ENCODE measurements around the gene RMND5A. TPM values are rescaled to one million over a fixed set of nuclear protein-coding genes. Genes with fewer than 3 reads are reported as not detected.
"Not testable (repeated sequence)": the region's sequence is repeated elsewhere in the genome, so short reads cannot be mapped to it uniquely, and the experiment has no call there.

The RMND5A gene
- polyA plus RNA-seq, 1 donor from 2014 or later: 8.2 TPM

- Mint-ChIP-seq H3K27ac (no peak overlapping the region), H3K4me3 (no peak overlapping the region), H3K4me1 (peaks cover 0 to 3% (median 0%) of the 10 kb centered on the region in 3 donors), H3K9me3 (peaks cover 0 to 3% (median 2%) of the 10 kb centered on the region in 3 donors), H3K27me3 (no peaks in the 10 kb centered on the region), H3K36me3 (peaks cover 3% of the 10 kb centered on the region)
These were observed 19.4 kb upstream of the RMND5A start for GRCh38 chr2:86700690-86701089.

GRCh38 chr2:86703704-86704361 lies 16.3 kb upstream of the RMND5A start:
- no peaks in the 10 kb centered on the region for H3K27me3 Mint-ChIP-seq
- no peaks in the 10 kb centered on the region for H3K36me3 Mint-ChIP-seq
- H3K9me3 Mint-ChIP-seq: peaks cover 0 to 4% (median 3%) of the 10 kb centered on the region in 3 donors
- no peak overlapping the region for H3K4me3 Mint-ChIP-seq
- H3K4me1 Mint-ChIP-seq: no peaks in the 10 kb centered on the region
- H3K27ac Mint-ChIP-seq: peak overlapping the region in 1 of 3 donors; percentile 53

DNA sequence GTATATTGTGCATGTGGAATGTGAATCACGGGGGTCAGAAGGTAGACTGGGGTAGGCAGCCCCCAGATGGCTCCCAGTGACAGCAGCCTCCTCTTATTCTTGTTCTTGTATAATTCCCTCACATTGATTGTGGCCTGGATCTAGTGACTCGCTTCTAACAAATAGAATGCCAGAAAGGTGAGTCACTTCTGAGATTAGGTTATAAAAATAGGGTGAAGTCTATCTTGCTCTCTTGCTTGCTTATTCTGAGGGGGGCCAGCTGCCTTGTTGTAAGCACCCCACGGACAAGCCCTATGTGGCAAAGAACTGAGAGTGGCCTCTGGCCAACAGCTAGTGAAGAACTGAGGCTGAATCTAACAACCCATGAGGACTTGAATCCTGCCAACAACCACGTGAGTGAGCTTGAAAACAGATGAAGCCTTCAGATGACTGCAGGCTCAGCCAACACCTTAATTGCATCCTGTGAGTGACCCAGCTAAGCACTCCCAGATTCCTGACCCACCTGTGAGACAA lies 15.6 kb upstream of the RMND5A start:
- Mint-ChIP-seq H3K4me3 (no peak overlapping the region), H3K27me3 (no peaks in the 10 kb centered on the region), H3K4me1 (no peaks in the 10 kb centered on the region), H3K9me3 (peaks cover 0 to 4% (median 3%) of the 10 kb centered on the region in 3 donors), H3K27ac (no peak overlapping the region), H3K36me3 (no peaks in the 10 kb centered on the region)

- H3K4me3 Mint-ChIP-seq: no peak overlapping the region
- peaks cover 0 to 4% (median 3%) of the 10 kb centered on the region in 3 donors for H3K9me3 Mint-ChIP-seq
- H3K27me3 Mint-ChIP-seq: no peaks in the 10 kb centered on the region
- H3K27ac Mint-ChIP-seq: no peak overlapping the region
- H3K4me1 Mint-ChIP-seq: no peaks in the 10 kb centered on the region
- no peaks in the 10 kb centered on the region for H3K36me3 Mint-ChIP-seq
These were observed 13.9 kb upstream of the RMND5A start for GRCh38 chr2:86706220-86706619.

- no peak overlapping the region for H3K27ac Mint-ChIP-seq
- H3K4me1 Mint-ChIP-seq: no peaks in the 10 kb centered on the region
- no peaks in the 10 kb centered on the region for H3K27me3 Mint-ChIP-seq
- H3K36me3 Mint-ChIP-seq: no peaks in the 10 kb centered on the region
- H3K9me3 Mint-ChIP-seq: peaks cover 0 to 4% (median 3%) of the 10 kb centered on the region in 3 donors
- no peak overlapping the region for H3K4me3 Mint-ChIP-seq
These were observed 13.2 kb upstream of the RMND5A start for GRCh38 chr2:86706935-86707334.

GRCh38 chr2:86708126-86708525 lies 12.0 kb upstream of the RMND5A start:
- not testable (repeated sequence) for H3K4me1 Mint-ChIP-seq, H3K9me3 Mint-ChIP-seq, H3K36me3 Mint-ChIP-seq, H3K4me3 Mint-ChIP-seq, H3K27me3 Mint-ChIP-seq, H3K27ac Mint-ChIP-seq

DNA sequence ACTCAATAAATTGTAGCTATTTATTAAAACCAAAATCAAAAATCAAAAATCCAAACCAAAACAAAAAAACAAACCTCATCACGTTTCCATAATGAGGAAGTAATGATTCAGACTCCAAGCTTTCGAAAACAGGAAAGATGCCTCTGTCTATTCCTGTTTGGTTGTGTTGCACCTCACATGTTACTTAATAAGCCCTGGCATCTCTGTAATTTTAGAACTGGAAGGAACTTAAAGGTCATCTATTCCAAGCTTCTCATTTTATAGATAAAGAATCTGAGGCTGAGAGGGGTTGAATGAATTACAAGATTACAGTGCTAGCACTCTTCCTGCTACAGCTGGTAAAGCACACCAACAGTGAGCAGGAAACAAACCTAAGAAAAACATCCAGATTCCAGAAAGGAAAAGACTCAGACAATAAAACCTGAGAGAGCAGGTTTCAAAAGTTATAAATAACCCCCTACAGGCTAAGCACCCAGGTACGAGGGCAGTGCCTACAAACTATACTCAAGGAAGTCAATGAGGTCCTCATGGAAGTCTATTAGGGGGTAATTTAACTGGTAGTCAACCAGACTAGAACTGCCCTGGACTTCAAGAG lies 5.4 kb upstream of the RMND5A start:
- H3K27me3 Mint-ChIP-seq, H3K4me3 Mint-ChIP-seq, H3K27ac Mint-ChIP-seq, H3K36me3 Mint-ChIP-seq, H3K9me3 Mint-ChIP-seq, H3K4me1 Mint-ChIP-seq: not testable (repeated sequence)

GRCh38 chr2:86719263-86719636 lies 841 bp upstream of the RMND5A start:
- Mint-ChIP-seq H3K4me3 (peak overlapping the region in 2 of 4 donors; percentile 82 to 84), H3K27ac (peak overlapping the region in 1 of 3 donors; percentile 88)
- H3K27me3 Mint-ChIP-seq, H3K9me3 Mint-ChIP-seq, H3K4me1 Mint-ChIP-seq, H3K36me3 Mint-ChIP-seq: not testable (repeated sequence)

DNA sequence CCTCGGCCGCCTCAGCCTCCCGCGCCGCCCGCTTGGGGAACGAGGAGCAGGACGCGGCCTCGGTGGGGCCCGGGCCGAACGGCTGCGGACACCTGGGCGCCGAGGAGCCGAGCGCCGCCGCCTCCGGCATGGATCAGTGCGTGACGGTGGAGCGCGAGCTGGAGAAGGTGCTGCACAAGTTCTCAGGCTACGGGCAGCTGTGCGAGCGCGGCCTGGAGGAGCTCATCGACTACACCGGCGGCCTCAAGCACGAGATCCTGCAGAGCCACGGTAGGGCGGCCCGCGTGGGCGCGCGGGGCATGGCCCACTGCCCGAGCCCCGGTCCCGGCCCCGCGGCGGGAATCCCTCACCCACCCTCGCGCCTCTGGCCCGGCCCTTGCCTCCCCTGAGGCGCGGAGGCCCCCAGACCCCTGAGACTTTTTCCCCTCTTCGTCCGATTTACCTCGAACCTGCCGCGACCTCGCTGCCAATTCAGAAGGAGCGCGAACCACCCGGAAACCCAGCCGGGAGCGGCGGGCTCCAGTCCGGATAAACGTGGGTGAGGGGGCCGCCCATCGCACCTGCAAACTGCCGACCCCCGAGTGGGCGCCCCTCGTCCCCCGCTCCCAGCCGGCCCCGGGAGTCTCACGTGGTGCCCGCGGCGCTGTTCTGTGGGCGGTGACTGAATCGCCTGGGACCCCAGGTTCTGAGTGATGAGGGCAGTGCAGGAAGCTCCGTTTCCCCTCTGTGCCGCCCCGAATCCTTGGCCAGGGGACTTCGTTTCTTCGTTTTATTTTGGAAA lies 639 bp downstream of the RMND5A start:
- not testable (repeated sequence) for H3K4me1 Mint-ChIP-seq, H3K27me3 Mint-ChIP-seq, H3K9me3 Mint-ChIP-seq, H3K36me3 Mint-ChIP-seq
- peak overlapping the region; percentile 82 to 92 (median 86) for H3K4me3 Mint-ChIP-seq
- H3K27ac Mint-ChIP-seq: peak overlapping the region; percentile 62 to 80 (median 80)

GRCh38 chr2:86725706-86726105 lies 5.6 kb downstream of the RMND5A start:
- H3K36me3 Mint-ChIP-seq, H3K9me3 Mint-ChIP-seq, H3K27me3 Mint-ChIP-seq, H3K27ac Mint-ChIP-seq, H3K4me1 Mint-ChIP-seq, H3K4me3 Mint-ChIP-seq: not testable (repeated sequence)

- not testable (repeated sequence) for H3K27me3 Mint-ChIP-seq, H3K27ac Mint-ChIP-seq
- H3K4me3 Mint-ChIP-seq: peak overlapping the region in 1 of 4 donors; percentile 58
These were observed 12.0 kb downstream of the RMND5A start for GRCh38 chr2:86732040-86732525.

DNA sequence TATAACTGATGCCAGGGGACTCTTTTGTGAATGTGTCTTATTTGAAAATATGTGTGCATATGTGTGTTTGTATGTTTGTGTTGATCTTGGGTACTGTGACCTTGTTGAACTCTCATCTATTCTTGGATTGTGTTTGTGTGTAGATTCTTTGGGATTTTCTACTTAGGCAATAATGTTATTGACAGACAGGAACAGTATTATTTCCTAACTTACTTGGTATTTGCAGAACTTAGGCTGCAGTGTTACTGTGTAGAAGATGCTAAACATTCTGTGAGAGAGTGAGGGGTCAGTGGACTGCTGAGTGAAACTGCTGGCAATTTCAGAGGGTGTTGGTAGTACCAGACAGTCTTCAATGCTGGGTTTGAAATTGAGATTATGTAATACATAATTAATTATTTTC lies 12.7 kb downstream of the RMND5A start:
- H3K4me1 Mint-ChIP-seq, H3K27ac Mint-ChIP-seq, H3K36me3 Mint-ChIP-seq, H3K4me3 Mint-ChIP-seq, H3K9me3 Mint-ChIP-seq, H3K27me3 Mint-ChIP-seq: not testable (repeated sequence)

More at GRCh38 chr2:86732040-86732525, 12.0 kb downstream of the RMND5A start:
- not testable (repeated sequence) for H3K36me3 Mint-ChIP-seq, H3K4me1 Mint-ChIP-seq, H3K9me3 Mint-ChIP-seq

DNA sequence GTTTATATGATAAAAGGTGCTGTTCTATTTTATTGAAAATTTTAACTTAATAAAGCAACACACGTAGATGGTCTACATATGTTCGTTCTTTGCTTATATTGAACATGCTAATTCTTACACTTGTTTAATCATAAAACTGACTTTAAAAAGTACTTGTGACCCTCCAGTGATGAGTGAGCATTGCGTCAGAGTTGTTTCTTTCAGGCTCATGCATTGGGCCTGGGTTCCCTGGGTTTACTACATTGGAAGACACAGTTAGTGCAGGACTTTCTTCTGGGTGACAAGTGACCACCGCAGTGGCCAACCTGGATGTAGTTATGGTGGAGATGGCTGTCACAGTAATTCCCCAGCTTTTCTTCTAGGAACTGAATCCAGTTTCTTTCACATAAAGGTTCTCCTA lies 13.4 kb downstream of the RMND5A start:
- H3K4me3 Mint-ChIP-seq, H3K27ac Mint-ChIP-seq, H3K9me3 Mint-ChIP-seq, H3K36me3 Mint-ChIP-seq, H3K4me1 Mint-ChIP-seq, H3K27me3 Mint-ChIP-seq: not testable (repeated sequence)

- not testable (repeated sequence) for H3K36me3 Mint-ChIP-seq, H3K4me3 Mint-ChIP-seq, H3K9me3 Mint-ChIP-seq, H3K27me3 Mint-ChIP-seq, H3K27ac Mint-ChIP-seq, H3K4me1 Mint-ChIP-seq
These were observed 14.8 kb downstream of the RMND5A start for GRCh38 chr2:86734896-86735295.

- H3K27ac Mint-ChIP-seq, H3K27me3 Mint-ChIP-seq, H3K36me3 Mint-ChIP-seq, H3K4me1 Mint-ChIP-seq, H3K4me3 Mint-ChIP-seq, H3K9me3 Mint-ChIP-seq: not testable (repeated sequence)
These were observed 19.4 kb downstream of the RMND5A start for GRCh38 chr2:86739485-86739884.

DNA sequence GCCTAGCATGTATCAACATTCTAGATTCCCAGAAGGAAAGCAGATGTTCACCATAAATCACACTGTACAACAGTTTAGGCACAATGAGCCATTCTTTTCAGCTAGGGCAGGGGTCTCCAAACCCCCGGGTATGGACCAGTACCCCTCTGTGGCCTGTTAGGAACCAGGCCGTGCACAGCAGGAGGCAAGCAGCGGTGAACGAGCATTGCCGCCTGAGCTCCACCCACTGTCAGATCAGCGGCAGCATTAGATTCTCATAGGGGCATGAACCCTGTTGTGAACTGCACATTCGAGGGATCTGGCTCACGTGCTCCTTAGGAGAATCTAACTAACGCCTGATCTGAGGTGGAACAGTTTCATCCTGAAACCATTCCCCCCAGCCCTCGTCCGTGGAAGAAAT lies 19.8 kb downstream of the RMND5A start:
- H3K4me1 Mint-ChIP-seq, H3K4me3 Mint-ChIP-seq, H3K36me3 Mint-ChIP-seq, H3K9me3 Mint-ChIP-seq, H3K27ac Mint-ChIP-seq, H3K27me3 Mint-ChIP-seq: not testable (repeated sequence)
